Calu3 (cell line): Measurements from ENCODE around the gene DCHS2. TPM values are rescaled to one million over a fixed set of nuclear protein-coding genes. Genes with fewer than 3 reads are reported as not detected.

ENCODE experiments used
- BruUV-seq: library from RNA; stranded (reverse); fragments of 400-500 nt; replicated peaks from 2 replicates; lab custom pipeline; 2021; lab: Mats Ljungman, UMichigan
- CTCF ChIA-PET: fragments of 300-600 bp; sonication (Branson Sonifier 250); formaldehyde crosslinking; loops from one replicate; lab custom pipeline; 2022; ENCODE audit warnings: antibody characterized with exemption; lab: Charles Lee
- DNase-seq: peaks from one replicate; pipeline ENCODE4 v3.0.0; 2022
- H3K27ac Mint-ChIP-seq: one replicate; pipeline ENCODE4 v1.8.0; 2022; ENCODE audit warnings: mixed read lengths; ENCODE audit not compliant: unreplicated experiment
- H3K27me3 Mint-ChIP-seq: one replicate; pipeline ENCODE4 v1.8.0; 2022; ENCODE audit warnings: mixed read lengths; ENCODE audit not compliant: unreplicated experiment
- H3K36me3 Mint-ChIP-seq: one replicate; pipeline ENCODE4 v1.8.0; 2022; ENCODE audit warnings: mild to moderate bottlenecking, moderate library complexity, mixed read lengths; ENCODE audit not compliant: insufficient read depth, unreplicated experiment
- H3K4me1 Mint-ChIP-seq: one replicate; pipeline ENCODE4 v1.8.0; 2022; ENCODE audit warnings: mild to moderate bottlenecking, low read depth, mixed read lengths; ENCODE audit not compliant: unreplicated experiment
- H3K4me3 Mint-ChIP-seq: one replicate; pipeline ENCODE4 v1.8.0; 2022; ENCODE audit warnings: mild to moderate bottlenecking, low read depth, moderate library complexity, mixed read lengths; ENCODE audit not compliant: unreplicated experiment
- H3K9me3 Mint-ChIP-seq: one replicate; pipeline ENCODE4 v1.8.0; 2022; ENCODE audit warnings: low read depth, mixed read lengths; ENCODE audit not compliant: unreplicated experiment
- intact Hi-C: fragments of 100-400 bp; cut with micrococcal nuclease; formaldehyde crosslinking; loops from one replicate; pipeline ENCODE4 v1.10.0; 2022; ENCODE audit not compliant: unreplicated experiment
- total RNA-seq: library from RNA; stranded (reverse); gene quantifications from 2 replicates; pipeline ENCODE4 v1.2.3, GENCODE V29; 2022
- TF ChIP-seq, protein P1 (sequence below): fragments of 200-600 bp; IDR thresholded peaks from one replicate; pipeline ENCODE4 v1.8.0; 2022; ENCODE audit warnings: antibody characterized with exemption; ENCODE audit not compliant: unreplicated experiment

The DCHS2 gene
- total RNA-seq, 1 experiment from 2014 or later: 0.07 TPM

DNA sequence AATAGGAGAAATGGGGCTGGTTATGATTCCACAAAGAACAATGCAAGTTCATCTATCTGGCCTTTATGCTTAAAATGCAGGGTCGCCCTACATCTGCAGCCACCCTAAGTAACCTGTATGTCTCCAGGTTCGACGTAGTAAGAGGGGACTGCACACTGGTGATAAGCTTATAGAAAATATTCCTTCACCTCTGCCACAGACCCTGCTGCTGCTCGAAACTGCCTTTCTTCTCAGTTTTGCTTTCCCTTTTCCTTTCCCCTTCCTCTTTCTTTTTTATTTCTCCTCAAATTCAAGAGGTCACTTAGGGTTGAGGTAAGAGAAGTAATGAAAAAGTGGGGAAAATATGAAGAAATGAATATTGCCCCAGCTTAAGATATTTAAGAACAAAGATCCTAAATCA, 123.5 kb downstream of the DCHS2 start:
- TF ChIP-seq, protein P1, sequence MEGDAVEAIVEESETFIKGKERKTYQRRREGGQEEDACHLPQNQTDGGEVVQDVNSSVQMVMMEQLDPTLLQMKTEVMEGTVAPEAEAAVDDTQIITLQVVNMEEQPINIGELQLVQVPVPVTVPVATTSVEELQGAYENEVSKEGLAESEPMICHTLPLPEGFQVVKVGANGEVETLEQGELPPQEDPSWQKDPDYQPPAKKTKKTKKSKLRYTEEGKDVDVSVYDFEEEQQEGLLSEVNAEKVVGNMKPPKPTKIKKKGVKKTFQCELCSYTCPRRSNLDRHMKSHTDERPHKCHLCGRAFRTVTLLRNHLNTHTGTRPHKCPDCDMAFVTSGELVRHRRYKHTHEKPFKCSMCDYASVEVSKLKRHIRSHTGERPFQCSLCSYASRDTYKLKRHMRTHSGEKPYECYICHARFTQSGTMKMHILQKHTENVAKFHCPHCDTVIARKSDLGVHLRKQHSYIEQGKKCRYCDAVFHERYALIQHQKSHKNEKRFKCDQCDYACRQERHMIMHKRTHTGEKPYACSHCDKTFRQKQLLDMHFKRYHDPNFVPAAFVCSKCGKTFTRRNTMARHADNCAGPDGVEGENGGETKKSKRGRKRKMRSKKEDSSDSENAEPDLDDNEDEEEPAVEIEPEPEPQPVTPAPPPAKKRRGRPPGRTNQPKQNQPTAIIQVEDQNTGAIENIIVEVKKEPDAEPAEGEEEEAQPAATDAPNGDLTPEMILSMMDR: no peak
- no peaks in the 10 kb centered on the region for H3K4me1 Mint-ChIP-seq
- intact Hi-C loops: no loop called here
- H3K9me3 Mint-ChIP-seq: no peaks in the 10 kb centered on the region
- BruUV-seq: no TSS peak
- H3K36me3 Mint-ChIP-seq: no peaks in the 10 kb centered on the region
- H3K27ac Mint-ChIP-seq: no peak overlapping the region
- peaks cover 25% of the 10 kb centered on the region for H3K27me3 Mint-ChIP-seq
- no peak overlapping the region for H3K4me3 Mint-ChIP-seq
- DNase-seq: no peak
- CTCF ChIA-PET: interaction anchor here (0.7 kb wide), 1 partner anchor 159 kb away, joined by 4 read pairs; no protein-coding TSS in a partner anchor

DNA sequence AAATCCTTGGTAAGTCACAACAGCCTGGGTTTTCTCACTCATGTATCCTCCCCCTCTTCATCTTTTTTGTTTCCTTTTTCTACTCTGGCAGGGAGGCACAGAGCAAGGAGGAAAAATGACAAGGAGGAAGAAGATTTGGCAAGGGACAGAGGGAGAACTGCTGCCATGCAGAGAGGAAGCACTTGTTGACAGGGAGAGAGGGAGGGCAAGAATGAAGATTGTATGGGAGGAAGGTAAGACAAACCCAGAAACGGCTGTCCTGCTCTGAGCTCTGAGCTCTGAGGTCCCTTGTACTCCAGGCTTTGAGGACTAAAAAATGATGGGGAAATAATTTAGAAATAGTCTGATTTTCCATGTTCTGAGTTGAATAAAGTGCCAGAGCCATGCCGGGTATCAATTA, 123.9 kb downstream of the DCHS2 start:
- CTCF ChIA-PET: interaction anchor here (0.7 kb wide), 1 partner anchor 159 kb away, joined by 4 read pairs; no protein-coding TSS in a partner anchor
- TF ChIP-seq, protein P1: no peak
- H3K4me1 Mint-ChIP-seq: no peaks in the 10 kb centered on the region
- H3K4me3 Mint-ChIP-seq: no peak overlapping the region
- no TSS peak for BruUV-seq
- H3K27me3 Mint-ChIP-seq: peaks cover 25% of the 10 kb centered on the region
- no peaks in the 10 kb centered on the region for H3K36me3 Mint-ChIP-seq
- no peak overlapping the region for H3K27ac Mint-ChIP-seq
- intact Hi-C loops: no loop called here
- H3K9me3 Mint-ChIP-seq: no peaks in the 10 kb centered on the region
- DNase-seq: no peak

DNA sequence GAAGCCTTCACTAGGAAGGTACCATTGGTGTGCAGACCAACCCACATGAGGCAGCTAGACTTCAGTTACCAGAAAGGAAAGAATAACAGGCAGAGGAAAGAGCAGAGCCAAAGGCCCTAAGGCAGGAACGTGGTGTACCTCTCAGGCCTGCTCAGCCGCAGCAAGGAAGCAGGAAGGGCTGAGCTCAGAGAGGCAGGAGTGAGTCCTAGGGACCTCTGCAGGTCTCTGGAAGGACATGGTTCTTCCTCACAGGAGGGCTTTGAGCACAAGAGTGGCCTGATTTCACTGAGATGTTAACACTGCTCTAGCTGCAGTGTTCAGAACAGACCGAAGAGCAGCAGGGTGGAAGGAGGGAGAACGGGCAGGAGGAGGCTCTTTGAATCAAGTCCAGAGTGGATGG, 124.6 kb downstream of the DCHS2 start:
- BruUV-seq: no TSS peak
- peaks cover 24% of the 10 kb centered on the region for H3K27me3 Mint-ChIP-seq
- H3K4me3 Mint-ChIP-seq: no peak overlapping the region
- DNase-seq: no peak
- no peaks in the 10 kb centered on the region for H3K4me1 Mint-ChIP-seq
- CTCF ChIA-PET: no interaction called here
- H3K36me3 Mint-ChIP-seq: no peaks in the 10 kb centered on the region
- intact Hi-C loops: no loop called here
- TF ChIP-seq, protein P1: no peak
- H3K9me3 Mint-ChIP-seq: no peaks in the 10 kb centered on the region
- H3K27ac Mint-ChIP-seq: no peak overlapping the region

DNA sequence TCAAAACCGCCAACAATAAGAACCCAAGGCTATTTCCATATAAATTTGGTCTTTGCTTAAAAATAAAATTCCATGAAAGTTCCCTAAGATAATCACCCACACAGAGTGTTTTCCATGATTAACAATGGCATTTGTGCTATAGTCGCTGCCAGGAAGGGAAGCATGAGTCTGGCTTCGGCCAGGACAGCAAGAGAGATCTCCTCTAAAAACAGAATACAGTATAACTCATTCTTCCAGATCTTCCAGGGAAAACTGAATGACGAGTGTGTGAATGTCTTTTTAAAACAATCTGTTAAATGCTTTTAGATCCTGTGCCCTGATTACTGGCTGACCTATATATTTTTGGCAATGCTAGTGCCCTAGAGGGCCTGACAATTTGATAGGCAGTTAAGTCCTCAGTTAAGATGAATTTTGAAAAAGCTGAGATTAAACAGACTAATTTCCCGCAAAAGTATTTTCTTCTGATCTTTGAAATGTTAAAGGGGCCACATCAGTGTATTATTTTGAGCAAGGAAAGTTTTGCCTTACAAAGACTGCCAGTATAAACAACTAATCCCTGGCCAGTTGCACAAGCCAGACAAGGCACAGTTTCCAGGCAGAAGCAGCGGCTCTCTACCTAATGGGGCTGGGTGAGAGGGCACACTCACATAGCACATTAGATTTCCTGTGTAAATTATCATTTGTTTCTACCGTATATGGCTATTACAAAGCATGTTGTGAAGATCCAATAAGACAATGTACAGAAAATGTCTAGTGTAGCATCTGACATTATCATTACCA, 127.3 kb downstream of the DCHS2 start:
- intact Hi-C loops: no loop called here
- DNase-seq: no peak
- H3K9me3 Mint-ChIP-seq: no peaks in the 10 kb centered on the region
- CTCF ChIA-PET: no interaction called here
- H3K4me3 Mint-ChIP-seq: no peak overlapping the region
- no TSS peak for BruUV-seq
- H3K27ac Mint-ChIP-seq: no peak overlapping the region
- no peaks in the 10 kb centered on the region for H3K36me3 Mint-ChIP-seq
- TF ChIP-seq, protein P1: no peak
- no peaks in the 10 kb centered on the region for H3K27me3 Mint-ChIP-seq
- H3K4me1 Mint-ChIP-seq: no peaks in the 10 kb centered on the region
